Medulla oblongata (tissue), 1 donor: ENCODE data around the gene KLHL2.
"Not testable (repeated sequence)": the region's sequence is repeated elsewhere in the genome, so short reads cannot be mapped to it uniquely, and the experiment has no call there.

Experiments
- DNase-seq: peaks from one replicate; pipeline ENCODE4 v3.0.0-alpha.2; 2015; ENCODE audit errors: extremely low spot score

The KLHL2 gene

DNA sequence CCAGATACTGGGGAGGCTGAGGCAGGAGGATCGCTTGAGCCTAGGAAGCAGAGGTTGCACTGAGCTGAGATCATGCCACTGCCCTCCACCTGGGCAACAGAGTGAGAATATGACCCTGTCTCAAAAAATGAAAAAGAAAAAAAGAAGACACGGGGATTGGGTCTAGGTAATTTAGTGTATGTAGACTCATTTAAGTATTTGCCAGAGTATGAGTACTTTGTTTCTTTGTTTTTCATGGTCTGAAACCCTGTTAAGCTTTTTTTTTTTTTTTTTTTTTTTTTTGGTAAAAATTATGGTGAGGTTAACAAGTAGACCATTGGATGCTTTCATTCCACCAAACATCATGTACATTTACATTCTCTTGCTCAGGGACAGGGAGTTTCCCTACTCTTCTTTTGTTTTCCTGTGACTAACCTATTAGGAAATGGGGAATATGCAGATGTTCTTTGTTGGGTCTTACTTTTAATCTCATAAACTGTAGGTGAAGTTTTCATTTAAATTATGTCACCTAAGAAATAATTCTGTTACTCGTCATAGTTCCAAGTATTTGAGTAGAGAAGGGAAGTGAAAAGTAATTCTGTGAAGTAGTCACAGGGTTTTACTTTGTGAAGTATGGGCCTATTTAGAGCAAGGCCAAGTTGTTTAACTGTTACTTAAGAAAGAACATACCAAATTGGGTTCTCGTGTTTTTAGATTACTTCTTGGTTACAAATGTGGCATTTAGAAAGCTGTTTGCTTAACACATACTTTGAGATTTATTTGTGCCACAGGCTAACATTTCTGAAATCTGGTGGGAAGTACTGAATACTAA is 25.5 kb downstream of the KLHL2 start:
- DNase-seq = not testable (repeated sequence)

DNA sequence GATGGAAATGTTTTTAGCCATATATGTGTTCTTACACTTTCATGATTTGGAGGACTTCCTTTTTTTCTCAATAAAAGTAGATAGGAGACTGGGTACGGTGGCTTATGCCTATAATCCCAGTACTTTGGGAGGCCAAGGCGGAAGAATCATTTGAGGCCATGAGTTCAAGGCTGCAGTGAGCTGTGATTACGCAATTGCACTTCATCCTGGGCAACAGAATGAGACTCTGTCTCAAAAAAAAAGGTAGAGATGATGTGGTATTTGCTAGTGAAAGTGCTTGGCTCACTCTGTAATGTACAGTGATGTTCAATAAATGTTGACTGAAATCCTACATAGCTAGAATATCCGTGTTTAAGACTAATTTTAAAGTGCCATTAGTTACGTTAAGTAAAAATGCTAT is 27.4 kb downstream of the KLHL2 start:
- DNase-seq = no peak

- not testable (repeated sequence) for DNase-seq
Observed at GRCh38 chr4:165236852-165237251, 29.5 kb downstream of the KLHL2 start.

GRCh38 chr4:165238041-165238640 is 30.8 kb downstream of the KLHL2 start:
- DNase-seq = not testable (repeated sequence)

- DNase-seq = not testable (repeated sequence)
Observed at GRCh38 chr4:165240761-165241160, 33.4 kb downstream of the KLHL2 start.

DNA sequence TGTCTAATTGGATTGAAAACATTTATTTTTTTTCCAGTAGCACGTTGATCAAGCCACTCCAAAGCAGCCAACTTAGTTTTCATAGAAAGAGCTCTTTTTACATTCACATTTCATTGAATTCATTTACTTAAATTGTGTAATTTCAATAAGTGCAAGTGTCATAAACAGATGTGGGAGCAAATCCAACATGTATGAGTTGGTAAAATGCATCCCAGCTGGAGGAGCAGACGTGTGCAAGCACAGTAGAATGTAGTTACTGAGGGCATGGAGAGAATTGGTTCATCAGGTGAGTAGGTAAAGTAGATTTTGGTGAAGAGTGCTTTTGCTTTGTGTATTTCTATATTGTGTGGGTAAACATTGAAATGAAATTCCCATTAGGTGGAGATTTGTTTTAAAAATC is 36.8 kb downstream of the KLHL2 start:
- not testable (repeated sequence) for DNase-seq

GRCh38 chr4:165244587-165245186 is 37.3 kb downstream of the KLHL2 start:
- not testable (repeated sequence) for DNase-seq

DNA sequence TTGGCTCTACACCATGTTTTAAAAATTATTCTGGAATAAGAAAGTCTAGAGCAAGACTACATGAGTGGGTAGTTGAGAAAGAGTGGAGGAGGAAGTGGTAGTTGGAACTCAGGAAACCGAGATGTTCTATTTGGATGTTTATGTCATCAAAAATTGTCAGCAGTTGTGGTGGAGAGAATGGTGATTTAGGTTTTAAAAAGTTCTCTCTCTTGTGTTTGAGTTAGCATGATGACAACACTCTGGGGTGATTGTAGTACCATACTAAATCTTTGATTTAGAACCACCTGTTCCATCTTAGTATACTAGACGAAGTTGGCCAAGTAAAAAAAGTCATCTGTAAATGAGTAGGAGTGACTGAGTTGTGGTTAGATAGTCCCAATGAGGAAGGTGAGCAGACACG is 40.7 kb downstream of the KLHL2 start:
- no peak for DNase-seq

DNA sequence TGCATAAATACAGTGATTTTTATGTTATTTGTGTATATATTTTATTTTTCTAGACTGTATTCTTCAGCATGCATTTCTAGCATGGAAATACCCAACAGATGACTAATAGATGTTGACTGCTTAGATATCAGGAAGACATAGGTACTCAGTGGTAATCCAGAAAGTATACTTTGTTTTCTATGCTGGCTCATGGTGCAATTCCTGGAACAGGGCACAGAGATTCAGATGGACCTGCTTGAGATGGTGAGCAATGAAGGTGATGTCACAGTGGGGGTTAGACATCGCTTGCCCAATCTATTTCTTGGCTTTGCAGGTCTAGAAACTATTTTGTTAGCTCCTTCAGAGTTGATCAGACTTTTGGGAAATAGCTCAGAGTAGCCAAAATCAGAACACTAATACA is 41.5 kb downstream of the KLHL2 start:
- not testable (repeated sequence) for DNase-seq

- not testable (repeated sequence) for DNase-seq
Observed at GRCh38 chr4:165254771-165255170, 47.4 kb downstream of the KLHL2 start.

- DNase-seq = peak; percentile 5
Observed at GRCh38 chr4:165255439-165255838, 48.1 kb downstream of the KLHL2 start.

GRCh38 chr4:165256074-165256659 is 48.8 kb downstream of the KLHL2 start:
- DNase-seq = peak; percentile 87

DNA sequence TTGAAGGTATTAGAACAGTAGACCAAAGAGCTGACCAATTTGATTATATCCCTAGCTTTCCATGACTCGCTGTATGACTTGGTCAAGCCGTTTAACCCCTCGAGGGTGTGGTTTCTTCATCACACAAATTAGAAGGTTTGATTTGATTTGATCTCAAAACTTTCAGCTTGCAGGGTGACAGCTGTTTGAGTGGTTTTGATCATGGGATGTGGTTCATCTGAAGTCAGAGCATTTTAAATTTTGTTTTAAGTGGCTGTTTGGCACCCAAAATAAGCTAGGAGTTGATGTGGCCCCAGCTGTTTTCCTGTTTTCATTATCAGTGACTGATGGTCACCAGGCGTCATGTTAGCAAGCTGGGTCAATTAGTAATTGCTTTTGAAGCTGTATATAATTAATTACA is 52.4 kb downstream of the KLHL2 start:
- not testable (repeated sequence) for DNase-seq

- peak; percentile 9 for DNase-seq
Observed at GRCh38 chr4:165262306-165262705, 54.9 kb downstream of the KLHL2 start.

- not testable (repeated sequence) for DNase-seq
Observed at GRCh38 chr4:165263466-165263865, 56.1 kb downstream of the KLHL2 start.

- DNase-seq = not testable (repeated sequence)
Observed at GRCh38 chr4:165269931-165270330, 62.6 kb downstream of the KLHL2 start.

DNA sequence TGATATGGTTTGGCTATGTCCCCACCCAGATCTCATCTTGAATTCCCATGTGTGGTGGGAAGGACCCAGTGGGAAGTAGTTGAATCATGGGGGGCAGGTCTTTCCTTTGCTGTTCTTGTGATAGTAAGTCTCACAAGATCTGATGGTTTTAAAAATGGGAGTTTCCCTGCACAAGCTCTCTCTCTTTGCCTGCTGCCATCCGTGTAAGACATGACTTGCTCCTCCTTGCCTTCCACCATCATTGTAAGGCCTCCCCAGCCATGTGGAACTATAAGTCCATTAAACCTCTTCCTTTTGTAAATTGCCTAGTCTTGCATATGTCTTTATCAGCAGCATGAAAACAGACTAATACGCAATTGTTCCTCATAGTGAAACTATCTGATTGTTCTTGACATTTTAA is 66.1 kb downstream of the KLHL2 start:
- DNase-seq = not testable (repeated sequence)

DNA sequence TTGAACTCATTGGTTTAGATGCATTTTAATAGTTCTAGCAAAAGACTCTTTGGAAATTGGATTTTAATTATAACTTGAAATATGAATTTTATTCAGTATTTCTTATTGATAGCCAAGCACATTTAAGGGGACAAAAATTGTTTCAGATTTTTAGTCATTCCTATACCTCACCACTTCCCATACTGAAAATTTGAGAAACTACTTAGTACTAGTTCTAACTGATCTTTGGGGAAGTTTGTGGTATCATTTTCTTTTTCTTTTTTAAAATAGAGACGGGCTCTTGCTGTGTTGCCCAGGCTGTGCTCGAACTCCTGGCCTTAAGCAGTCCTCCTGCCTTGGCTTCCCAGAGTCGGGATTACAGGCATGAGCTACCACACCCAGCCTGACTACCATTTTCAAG is 68.0 kb downstream of the KLHL2 start:
- DNase-seq = not testable (repeated sequence)

- not testable (repeated sequence) for DNase-seq
Observed at GRCh38 chr4:165279531-165279930, 72.2 kb downstream of the KLHL2 start.

DNA sequence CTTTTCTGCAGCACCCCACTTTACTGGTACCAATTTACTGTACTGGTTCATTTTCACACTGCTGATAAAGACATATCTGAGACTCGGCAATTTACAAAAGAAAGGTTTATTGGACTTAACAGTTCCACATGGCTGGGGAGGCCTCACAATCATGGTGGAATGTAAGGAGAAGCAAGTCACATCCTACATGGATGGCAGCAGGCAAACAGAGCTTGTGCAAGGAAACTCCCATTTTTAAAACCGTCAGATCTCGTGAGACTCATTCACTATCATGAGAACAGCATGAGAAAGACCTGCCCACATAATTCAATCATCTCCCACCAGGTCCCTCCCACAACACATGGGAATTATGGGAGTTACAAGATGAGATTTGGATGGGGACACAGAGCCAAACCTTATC is 77.3 kb downstream of the KLHL2 start:
- DNase-seq = not testable (repeated sequence)

GRCh38 chr4:165286619-165287340 is 79.4 kb downstream of the KLHL2 start:
- not testable (repeated sequence) for DNase-seq

DNA sequence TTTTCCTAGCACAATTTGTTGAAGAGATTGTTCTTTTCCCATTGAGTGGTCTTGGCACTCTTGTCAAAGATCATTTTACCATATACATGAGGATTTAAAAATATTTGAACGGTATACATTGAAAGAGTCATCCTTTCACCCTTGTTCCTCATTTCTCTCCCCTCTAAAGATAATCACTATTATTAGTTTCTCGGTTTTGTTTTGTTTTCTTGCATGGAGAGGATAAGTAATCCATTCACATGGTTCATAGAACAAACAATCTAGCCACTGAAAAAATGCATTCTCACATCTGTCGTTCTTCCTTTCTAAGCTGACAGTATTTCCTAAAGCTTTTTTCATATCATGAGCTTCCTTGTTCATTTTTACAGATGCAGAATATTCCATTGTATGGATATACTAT is 80.9 kb downstream of the KLHL2 start:
- DNase-seq = no peak
